Placental epithelial cell (primary cell): ENCODE data around the gene DMGDH. TPM values are rescaled to one million over a fixed set of nuclear protein-coding genes. Genes with fewer than 3 reads are reported as not detected.

Source experiments
- total RNA-seq: library from RNA; depleted of rRNA; stranded (reverse); fragments of >200 nt; gene quantifications from 2 replicates; pipeline ENCODE4 v1.2.3, GENCODE V29; 2012

Gene DMGDH
- 0.39 TPM in 1 of 2 replicates, not detected in the other for total RNA-seq

DNA sequence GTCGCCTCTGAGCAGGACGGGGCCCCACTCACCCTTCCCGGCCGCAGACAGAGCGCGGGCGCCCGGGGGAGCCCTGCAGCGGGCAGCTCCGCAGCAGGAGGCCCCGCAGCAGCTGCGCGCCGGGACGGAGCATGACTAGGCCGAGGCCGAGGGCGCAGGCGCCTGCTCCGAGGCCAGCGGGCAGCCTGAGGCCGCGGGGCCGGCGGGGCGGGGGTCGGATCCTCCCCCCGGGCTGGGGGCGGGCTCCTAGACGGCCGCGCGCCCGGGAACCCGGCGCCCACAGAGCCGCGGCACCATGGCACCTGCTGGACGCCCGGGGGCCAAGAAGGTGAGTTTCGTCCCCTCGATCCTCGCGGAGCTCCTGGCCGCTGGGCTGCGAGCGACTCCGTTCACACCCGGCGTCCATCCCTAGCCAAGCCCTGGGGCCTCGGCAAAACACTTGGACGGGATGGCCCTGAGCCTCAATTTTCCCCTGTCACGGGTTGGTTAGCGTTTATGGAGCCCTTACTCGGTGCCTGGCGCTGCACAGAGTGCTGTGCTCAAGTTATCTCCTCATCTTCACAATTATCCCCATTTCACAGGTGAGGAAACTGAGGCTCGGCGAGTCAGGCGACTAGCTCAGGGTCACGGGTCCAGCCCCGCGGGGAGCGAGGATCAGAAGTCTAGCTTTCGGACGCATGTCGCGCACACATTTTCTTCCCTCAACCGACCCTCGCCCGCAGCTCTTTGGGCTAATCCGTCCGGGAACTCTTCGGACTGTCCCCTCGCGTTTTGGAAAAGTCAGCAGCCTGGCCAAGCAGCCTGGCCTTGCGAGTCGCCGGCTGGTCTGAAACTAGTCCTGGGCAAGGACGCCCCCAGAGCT, at the start of gene DMGDH, which contains the start of gene BHMT2:
TSS of gene DMGDH (minus strand) at position 187 of the 862 bp plus-strand sequence. CDS start at position 133, 54 bp downstream.
TSS of gene BHMT2 (plus strand) at position 280 of the 862 bp plus-strand sequence. CDS start at position 296, 16 bp downstream.

GRCh38 chr5:79111387-79111959, 42.0 kb upstream of the DMGDH start, which contains the start of gene BHMT:
Gene BHMT, plus strand, starts transcription at chr5:79111809. Its CDS starts 77 bp downstream, at chr5:79111886.

GRCh38 chr5:78985116-78985724, 84.3 kb downstream of the DMGDH start, which contains the start of gene ARSB:
Gene ARSB, minus strand, starts transcription at chr5:78985310. Its CDS starts 62 bp downstream, at chr5:78985248.

Other genes with a start within 250 kb of the DMGDH start
- 5.5 and 26.1 TPM in 2 replicates for gene ARSB, start 84.4 kb downstream of the DMGDH start, total RNA-seq
- gene BHMT2, start 93 bp upstream of the DMGDH start, total RNA-seq: not detected in 2 replicates
- not detected in 2 replicates for gene BHMT, start 42.1 kb upstream of the DMGDH start, total RNA-seq
- gene JMY, start 166.5 kb upstream of the DMGDH start, total RNA-seq: 8.4 and 9.4 TPM in 2 replicates